HG03354 (cell line): ENCODE measurements around the gene SLC25A19.
A peak's percentile ranks its signal among the peaks of the same experiment; 100 is the strongest.

Experiments
- ATAC-seq: cut with Tn5 transposase; IDR thresholded peaks from one replicate; pipeline ENCODE4 v1.9.1; 2021; ENCODE audit warnings: mild to moderate bottlenecking; ENCODE audit not compliant: unreplicated experiment, poor library complexity, severe bottlenecking

The SLC25A19 gene

DNA sequence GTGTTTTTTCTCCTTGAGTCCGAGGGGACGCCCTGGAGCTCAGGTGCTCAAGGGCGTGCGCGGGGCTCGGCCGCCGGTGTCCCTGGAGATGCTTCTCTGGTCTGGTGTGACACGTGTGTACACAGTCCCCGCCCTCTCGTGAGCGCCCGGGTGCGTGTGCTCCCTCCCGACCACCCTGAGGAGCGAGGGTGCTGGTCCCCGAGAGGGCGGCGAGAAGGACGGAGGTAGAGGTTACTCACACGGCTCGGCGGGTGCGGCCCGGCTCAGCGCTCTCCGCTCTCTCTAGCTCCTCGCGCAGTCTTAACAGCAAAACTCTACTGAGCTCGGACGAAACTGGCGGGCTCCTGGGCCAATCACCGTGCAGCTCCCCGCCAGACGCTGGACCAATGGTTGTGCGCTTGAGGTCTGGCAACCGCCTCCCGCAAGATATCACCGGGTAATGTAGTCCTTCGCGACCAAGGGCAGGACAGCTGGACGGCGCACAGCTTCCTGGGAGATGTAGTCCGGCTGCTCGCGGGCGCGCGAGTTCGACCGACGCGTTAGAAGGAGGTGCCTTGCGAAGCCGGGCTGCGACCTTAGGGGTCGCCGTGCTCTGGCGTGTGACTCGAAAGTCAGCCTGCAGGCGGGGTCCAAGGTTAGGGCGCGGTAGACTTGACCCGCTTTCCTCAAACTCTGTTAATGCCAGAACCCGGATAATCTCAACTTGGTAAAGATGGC, at the start of gene SLC25A19:
TSS of gene SLC25A19 (minus strand) at position 319 of the 717 bp plus-strand sequence. CDS start 2,669 bp downstream, outside the sequence.
- ATAC-seq = peak; percentile 92

DNA sequence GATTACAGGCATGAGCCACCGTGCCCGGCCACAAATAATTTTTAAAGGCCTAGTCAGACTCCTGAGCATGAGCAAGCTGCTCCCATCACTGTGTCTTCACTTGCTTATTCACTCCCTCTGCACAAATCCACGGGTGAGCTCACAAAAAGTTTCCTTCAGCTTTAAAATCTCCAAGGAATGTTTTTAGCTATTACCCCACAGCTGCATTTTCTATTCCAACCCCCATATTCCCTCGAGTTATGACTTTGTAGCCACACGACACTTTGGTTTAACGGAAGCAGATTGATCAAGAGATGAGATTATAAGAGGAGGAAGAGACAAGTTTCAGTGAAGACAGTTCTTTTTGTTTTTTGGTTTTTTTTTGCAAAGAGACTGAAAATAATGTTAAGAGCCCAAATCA, 49.1 kb upstream of the SLC25A19 start:
- ATAC-seq = no peak

GRCh38 chr17:75335315-75335714, 46.1 kb upstream of the SLC25A19 start:
- ATAC-seq = no peak

DNA sequence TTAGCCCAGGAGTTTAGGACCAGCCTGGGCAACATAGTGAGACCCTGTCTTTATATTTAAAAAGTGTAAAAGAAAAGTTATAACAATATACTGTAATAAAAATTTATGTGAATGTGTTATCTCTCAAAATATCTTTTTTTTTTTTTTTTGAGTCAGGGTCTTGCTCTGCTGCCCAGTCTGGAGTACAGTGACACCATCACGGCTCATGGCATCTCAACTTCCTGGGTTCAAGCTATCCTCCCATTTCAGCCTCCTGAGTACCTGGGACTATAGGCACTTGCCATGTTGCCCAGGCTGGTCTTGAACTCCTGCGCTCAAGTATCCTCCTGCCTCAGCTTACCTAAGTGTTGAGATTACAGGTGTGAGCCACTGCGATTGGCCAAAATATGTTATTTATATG, 45.5 kb upstream of the SLC25A19 start:
- ATAC-seq = no peak

DNA sequence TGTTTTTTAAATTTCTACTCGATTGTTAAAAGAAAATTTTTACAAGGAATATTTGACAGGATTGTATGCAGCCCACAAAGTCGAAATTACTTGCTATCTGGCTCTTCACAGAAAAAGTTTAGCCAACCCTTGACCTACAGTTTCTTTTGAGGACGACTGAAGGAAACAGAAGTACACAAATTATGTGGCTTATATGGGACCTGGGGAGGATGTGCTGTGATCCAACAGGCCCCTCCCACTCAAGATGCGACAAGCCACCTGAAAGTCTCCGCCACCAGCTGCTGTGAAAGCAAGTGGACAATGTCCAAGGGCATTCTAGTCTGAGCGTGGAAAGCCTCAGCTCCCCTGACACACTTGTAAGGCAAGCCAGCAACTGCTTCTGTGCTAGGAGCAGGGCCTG, 42.4 kb upstream of the SLC25A19 start:
- ATAC-seq = no peak

DNA sequence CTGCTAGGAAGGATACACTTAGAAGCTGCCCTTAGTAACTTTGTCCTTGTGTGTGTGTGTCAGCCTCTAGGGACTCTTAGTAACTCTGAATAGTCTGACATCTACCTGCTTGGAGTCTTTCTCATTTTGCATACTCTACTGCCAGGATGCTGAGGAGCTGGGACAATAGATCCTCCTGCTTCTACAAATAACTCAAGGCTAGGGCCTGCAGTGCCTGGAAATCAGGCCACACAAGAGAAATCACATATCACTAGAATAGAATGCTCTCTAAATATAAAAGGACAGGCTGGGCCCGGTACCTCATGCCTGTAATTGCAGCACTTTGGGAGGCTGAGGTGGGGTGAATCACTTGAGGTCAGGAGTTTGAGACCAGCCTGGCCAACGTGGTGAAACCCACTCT, 38.5 kb upstream of the SLC25A19 start:
- ATAC-seq = no peak

- no peak for ATAC-seq
These were observed 37.1 kb upstream of the SLC25A19 start for GRCh38 chr17:75326226-75326848.

- ATAC-seq = no peak
These were observed 36.6 kb upstream of the SLC25A19 start for GRCh38 chr17:75325827-75326225.

- no peak for ATAC-seq
These were observed 36.1 kb upstream of the SLC25A19 start for GRCh38 chr17:75325348-75325747.

DNA sequence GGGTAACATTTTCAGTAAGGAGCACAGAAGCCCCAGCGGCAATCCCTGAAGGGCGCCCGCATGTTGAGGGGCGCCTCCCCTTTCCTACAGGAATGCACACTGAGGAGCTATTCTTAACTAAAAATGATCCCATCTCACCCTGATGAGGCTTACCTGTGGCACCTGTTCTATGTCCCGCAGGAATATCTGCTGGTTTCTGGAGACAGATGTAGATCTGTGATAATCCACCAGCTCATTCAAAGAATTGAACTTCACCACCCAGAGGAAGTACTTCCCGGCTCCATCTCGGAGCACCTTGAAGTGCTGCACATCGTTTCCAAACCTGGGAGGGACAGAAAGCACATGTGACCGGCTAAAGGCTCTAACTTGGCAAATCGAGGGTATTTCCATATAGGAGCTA, 32.3 kb upstream of the SLC25A19 start:
- ATAC-seq = no peak

DNA sequence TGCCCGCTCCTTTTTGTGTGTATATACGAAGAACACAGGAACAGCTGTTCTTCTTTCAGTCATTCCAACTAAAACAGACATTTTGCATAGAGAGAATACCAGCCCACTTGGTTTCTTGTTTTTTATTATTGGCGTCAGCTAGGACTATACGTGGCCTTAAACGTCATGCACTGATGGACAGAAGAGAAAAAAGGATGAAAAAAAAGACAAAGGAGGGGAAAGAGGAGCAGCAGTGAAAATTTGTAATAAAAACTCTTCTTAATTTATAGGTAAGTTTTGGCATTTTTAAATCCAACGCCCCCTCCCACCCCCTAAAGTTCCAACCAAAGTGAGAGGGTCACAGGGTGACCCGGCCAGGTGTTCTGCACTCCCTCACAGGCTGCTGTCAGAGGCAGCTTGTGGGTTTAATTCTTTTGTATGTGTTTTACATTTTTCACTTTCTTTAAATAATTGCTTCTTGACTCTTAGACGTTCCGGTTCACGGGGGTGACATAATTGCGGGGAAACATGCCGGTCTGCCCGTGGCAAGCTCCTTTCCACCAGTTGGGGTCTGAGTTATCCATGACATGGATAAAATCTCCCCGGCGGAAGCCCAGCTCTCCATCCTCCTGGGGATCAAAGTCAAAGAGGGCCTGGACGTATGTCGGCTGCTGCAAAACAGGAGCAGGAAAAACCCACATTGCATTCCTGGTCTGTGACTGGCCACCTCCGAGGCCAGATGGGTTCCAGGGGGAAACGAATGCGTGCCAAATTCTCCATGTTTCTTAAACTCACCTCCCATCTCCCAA, 30.9 kb upstream of the SLC25A19 start:
- peak; percentile 64 for ATAC-seq

DNA sequence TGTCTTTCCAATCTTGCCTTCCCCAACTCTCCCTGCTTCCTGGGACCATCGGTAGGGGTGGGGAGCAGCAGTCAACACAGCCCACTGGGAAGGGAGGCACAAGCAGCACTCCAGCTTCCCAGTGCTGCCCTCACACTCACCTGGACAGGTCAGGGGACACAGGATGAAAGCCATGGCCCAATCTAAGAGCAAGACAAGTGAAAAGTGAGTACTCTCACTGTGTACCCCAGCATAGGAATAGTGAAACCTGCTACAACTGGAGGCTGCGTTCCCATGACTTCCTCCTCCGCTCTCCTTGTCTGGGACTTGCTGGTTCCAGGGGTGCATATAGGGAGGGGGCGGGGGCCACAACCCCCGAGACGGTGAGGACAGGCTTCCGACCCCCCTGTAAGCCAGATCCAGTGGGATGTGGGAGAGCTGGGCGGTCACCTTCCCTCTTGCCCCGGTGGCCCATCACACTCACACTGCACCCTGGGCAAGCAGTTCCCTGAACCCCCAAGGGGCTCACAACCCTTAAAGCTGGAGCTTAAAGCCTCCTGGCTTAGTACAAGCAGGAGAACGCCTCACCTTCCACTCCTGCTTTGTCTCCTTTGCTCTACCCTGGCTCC, 29.5 kb upstream of the SLC25A19 start:
- no peak for ATAC-seq

GRCh38 chr17:75318211-75318610, 29.0 kb upstream of the SLC25A19 start:
- no peak for ATAC-seq

DNA sequence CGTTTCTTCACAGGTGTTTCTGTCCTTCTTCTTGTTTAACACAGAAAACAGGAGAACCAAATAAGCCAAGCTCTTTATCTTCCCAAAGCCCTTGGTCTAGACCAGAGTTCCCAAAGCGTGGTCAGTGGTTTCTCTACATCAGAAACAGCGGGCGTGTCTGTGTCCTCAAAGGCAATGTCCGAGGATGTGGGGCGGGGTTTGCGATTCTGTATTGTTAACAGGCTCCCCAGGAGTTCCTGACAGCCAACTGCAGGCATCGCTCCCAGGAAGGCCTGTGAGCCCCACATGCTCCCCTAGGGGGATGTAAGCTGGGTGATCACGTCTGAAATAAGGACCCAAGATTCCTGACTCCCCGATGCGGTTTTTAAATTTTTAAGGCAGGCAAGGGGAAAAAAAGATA, 28.4 kb upstream of the SLC25A19 start:
- no peak for ATAC-seq

- no peak for ATAC-seq
These were observed 27.0 kb upstream of the SLC25A19 start for GRCh38 chr17:75316253-75316652.

GRCh38 chr17:75315541-75316243, 26.5 kb upstream of the SLC25A19 start:
- no peak for ATAC-seq

DNA sequence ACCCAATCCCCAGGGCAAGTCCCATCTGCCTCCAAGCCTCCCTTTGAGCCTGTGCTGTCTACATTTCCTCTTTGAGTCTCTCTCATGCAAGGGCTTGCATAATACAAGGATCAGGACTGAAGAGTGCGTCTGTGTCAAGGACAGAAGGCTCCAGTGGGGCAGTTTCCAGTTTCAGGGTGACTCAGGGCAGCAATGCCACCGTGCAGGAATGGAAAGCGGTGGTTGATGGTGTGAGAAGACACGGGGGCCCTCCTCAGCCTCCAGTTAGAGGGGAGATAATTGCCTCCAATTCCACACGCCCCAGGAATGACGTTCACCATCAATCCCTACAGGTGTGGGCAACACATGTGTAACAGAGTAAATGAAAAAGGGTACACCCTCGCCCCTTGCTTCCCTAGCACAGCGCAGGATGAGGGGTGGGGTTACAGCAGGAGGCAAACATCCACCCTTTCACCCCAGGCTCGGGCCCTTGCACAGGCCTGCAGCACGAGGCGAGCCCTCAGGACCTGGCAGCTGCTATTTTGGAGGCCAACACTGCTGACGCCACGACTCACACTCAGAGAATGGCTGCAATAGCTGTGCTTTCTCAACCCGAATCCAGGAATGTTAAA, 24.8 kb upstream of the SLC25A19 start:
- ATAC-seq = no peak

- ATAC-seq = no peak
These were observed 19.7 kb upstream of the SLC25A19 start for GRCh38 chr17:75308732-75309629.
